ENCODE data around the gene APLN.

DNA sequence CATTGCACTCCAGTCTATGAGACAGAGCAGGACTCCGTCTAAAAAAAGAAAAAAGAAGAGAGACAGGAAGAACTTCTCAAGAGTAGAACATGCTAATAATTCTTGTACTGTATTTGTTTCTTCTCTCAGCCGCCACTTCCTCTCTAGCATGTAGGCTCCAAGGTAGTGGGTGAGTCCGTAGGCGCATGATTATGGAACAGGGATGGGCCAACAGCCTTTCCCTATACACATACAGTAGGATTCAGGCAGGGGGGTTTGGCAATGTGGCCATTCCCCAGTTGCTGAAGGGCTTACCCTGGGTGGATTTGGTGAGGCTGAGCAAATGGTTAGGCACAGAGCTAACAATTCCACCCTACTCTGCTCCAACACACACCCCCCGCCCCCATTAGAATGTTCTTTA lies 35.0 kb upstream of the APLN start:
- TF ChIP-seq, protein P1, sequence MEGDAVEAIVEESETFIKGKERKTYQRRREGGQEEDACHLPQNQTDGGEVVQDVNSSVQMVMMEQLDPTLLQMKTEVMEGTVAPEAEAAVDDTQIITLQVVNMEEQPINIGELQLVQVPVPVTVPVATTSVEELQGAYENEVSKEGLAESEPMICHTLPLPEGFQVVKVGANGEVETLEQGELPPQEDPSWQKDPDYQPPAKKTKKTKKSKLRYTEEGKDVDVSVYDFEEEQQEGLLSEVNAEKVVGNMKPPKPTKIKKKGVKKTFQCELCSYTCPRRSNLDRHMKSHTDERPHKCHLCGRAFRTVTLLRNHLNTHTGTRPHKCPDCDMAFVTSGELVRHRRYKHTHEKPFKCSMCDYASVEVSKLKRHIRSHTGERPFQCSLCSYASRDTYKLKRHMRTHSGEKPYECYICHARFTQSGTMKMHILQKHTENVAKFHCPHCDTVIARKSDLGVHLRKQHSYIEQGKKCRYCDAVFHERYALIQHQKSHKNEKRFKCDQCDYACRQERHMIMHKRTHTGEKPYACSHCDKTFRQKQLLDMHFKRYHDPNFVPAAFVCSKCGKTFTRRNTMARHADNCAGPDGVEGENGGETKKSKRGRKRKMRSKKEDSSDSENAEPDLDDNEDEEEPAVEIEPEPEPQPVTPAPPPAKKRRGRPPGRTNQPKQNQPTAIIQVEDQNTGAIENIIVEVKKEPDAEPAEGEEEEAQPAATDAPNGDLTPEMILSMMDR (IDR thresholded peaks at IDR 0.05): no peak
- no peak for TF ChIP-seq EP300 (IDR thresholded peaks at IDR 0.05)
- TF ChIP-seq POLR2A (IDR thresholded peaks at IDR 0.05): no peak
- no peak for TF ChIP-seq POLR2AphosphoS5 (IDR thresholded peaks at IDR 0.05)

All from sigmoid colon (tissue), 4 donors.